Lower leg skin (tissue), 4 donors: Measurements from ENCODE around the gene SREBF1. TPM values are rescaled to one million over a fixed set of nuclear protein-coding genes. Genes with fewer than 3 reads are reported as not detected.

ENCODE experiments used
- DNase-seq, 2 donors: peaks; one replicate each; pipeline ENCODE4 v3.0.0-alpha.2; 2019; ENCODE audit warnings: low spot score in 2 of 2
- H3K4me3 ChIP-seq: fragments of 200-600 bp; sonication (generic); 2 replicates; pipeline ENCODE4 v1.5.1; 2017; ENCODE audit warnings: mild to moderate bottlenecking, low read depth; ENCODE audit not compliant: poor library complexity, severe bottlenecking
- POLR2A ChIP-seq, 2 donors: fragments of 450-650 bp; IDR thresholded peaks; one replicate each; pipeline ENCODE4 v1.6.1; 2016 to 2017; ENCODE audit warnings: antibody characterized with exemption in 2 of 2, mild to moderate bottlenecking in 1 of 2, moderate library complexity in 1 of 2
- WGBS, 2 donors: methylation state at CpG; one replicate each; pipeline ENCODE4 v1.1.5; 2018; 5-methylcytosine and 5-hydroxymethylcytosine counted together
- intact Hi-C: fragments of 100-400 bp; cut with DNase I; formaldehyde crosslinking; loops from one replicate; pipeline ENCODE4 v1.15.0; 2023; ENCODE audit warnings: low total_unique reads
- total RNA-seq, 4 donors: library from RNA; depleted of rRNA; stranded (reverse); fragments of >200 nt; gene quantifications; one replicate each; pipeline ENCODE4 v1.1.0, GENCODE V29; 2016
- TF ChIP-seq, protein P1 (sequence below), 3 donors: fragments of 450-650 bp; IDR thresholded peaks; one replicate each; pipeline ENCODE4 v1.5.1; 2016; ENCODE audit warnings: antibody characterized with exemption in 3 of 3, mild to moderate bottlenecking in 3 of 3, moderate library complexity in 2 of 3

The SREBF1 gene
- total RNA-seq, 4 donors from 2014 or later = 54.3 to 146 (median 102) TPM

DNA sequence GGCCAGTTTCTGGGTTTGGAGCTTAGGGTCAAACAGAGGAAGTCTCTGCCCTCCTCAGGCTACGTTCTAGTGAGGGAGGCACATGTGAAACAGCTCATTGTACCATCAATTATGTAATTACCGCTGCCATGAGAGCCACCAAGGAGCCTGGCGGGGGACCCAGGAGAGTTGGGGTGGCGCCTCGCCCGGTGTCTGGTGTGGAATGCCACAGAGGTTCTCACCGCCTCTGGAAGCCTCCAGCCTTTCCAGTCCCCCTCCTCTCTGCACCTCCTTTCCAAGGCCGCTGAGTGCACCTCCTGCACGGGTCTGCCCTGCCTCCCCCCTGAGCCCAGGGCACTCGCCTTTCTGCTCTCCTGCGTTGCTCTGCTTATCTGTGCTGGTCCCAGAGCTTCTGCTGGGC lies 51.4 kb downstream of the SREBF1 start:
- no peak overlapping the region for H3K4me3 ChIP-seq
- TF ChIP-seq, protein P1, sequence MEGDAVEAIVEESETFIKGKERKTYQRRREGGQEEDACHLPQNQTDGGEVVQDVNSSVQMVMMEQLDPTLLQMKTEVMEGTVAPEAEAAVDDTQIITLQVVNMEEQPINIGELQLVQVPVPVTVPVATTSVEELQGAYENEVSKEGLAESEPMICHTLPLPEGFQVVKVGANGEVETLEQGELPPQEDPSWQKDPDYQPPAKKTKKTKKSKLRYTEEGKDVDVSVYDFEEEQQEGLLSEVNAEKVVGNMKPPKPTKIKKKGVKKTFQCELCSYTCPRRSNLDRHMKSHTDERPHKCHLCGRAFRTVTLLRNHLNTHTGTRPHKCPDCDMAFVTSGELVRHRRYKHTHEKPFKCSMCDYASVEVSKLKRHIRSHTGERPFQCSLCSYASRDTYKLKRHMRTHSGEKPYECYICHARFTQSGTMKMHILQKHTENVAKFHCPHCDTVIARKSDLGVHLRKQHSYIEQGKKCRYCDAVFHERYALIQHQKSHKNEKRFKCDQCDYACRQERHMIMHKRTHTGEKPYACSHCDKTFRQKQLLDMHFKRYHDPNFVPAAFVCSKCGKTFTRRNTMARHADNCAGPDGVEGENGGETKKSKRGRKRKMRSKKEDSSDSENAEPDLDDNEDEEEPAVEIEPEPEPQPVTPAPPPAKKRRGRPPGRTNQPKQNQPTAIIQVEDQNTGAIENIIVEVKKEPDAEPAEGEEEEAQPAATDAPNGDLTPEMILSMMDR (IDR thresholded peaks at IDR 0.05) = no peak
- no peak for TF ChIP-seq POLR2A (IDR thresholded peaks at IDR 0.05)
- WGBS, 2 donors = 72 to 78% methylated on average over 11 of the region's 11 CpGs
- intact Hi-C loops = no loop called here
- DNase-seq = no peak

DNA sequence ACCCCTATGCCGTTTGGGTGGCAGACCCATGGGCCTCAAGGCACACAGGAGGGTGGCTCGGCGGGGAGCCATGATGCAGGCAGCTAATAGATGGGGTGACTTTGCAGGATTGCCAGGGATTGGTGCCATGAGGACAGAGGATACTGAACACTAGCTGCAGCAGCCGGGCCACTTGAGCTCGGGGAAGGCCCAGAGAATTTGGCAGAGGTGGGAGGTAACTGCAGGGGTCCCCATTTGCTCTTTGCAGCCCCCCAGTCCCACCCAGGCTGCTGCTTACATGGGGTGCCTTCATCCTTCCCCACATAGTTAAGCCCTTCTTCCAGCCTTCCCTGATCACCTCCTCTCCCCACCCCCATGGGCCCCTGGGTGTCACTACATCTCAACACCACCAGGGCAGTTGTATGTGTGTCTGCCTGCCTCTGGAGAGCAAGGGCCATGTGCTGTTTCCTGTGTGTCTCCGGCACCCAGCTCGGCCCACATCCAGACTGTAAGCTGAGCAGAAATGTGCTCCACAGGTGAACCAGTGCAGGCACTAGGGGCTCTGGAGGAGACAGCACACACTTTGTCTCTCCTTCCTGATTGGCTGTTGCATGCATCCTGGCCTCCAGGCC lies 52.0 kb downstream of the SREBF1 start:
- no peak overlapping the region for H3K4me3 ChIP-seq
- no peak for DNase-seq
- TF ChIP-seq, protein P1 (IDR thresholded peaks at IDR 0.05) = no peak
- no peak for TF ChIP-seq POLR2A (IDR thresholded peaks at IDR 0.05)
- intact Hi-C loops = no loop called here
- WGBS, 2 donors = 68 to 81% methylated on average over 7 of the region's 7 CpGs

DNA sequence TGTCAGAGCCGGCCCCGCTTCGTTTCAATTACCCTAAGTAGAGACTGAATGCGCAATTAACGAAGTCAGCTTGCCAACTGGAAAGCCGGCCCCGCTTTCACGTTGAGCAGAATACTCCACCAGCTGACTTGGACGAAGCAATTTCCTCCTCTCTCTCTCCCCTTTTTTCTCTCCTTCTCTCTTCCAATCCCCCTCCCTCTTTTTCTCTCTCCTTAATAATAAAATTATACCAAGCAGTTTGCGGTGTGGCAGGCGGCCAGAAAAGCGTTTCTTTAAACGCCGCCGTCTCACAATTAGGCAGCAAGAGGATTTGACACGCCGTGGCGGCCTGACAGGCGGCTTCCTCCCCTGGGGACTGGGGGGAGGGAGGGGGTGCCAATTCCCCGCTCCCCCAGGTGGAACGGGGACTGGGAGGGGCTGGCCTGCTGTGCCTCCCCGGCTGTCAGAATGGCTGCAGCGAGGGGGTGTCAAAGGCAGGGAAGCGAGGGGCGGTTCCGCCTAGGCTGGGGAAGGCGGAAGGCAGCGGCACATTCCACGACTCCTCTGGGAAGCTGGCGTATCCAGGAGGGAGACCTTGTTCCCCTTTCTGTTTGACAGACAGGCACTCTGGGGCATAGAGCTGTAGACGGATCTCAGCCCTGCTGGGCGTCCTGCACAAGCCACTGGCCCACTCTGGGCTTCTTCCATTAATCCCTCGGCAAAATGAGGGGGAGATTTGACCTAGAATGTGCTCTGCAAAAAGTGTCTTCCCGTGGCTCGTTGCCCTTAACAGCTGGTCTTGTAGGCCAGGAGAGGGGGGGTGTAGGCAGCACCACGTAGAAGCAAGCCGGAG lies 52.7 kb downstream of the SREBF1 start:
- DNase-seq = peak in 1 of 2 donors; percentile 47
- H3K4me3 ChIP-seq = peak overlapping the region; percentile 27
- intact Hi-C loops = no loop called here
- WGBS, 2 donors = 10 to 14% methylated on average over 37 of the region's 37 CpGs
- TF ChIP-seq, protein P1 (IDR thresholded peaks at IDR 0.05) = no peak
- no peak for TF ChIP-seq POLR2A (IDR thresholded peaks at IDR 0.05)

DNA sequence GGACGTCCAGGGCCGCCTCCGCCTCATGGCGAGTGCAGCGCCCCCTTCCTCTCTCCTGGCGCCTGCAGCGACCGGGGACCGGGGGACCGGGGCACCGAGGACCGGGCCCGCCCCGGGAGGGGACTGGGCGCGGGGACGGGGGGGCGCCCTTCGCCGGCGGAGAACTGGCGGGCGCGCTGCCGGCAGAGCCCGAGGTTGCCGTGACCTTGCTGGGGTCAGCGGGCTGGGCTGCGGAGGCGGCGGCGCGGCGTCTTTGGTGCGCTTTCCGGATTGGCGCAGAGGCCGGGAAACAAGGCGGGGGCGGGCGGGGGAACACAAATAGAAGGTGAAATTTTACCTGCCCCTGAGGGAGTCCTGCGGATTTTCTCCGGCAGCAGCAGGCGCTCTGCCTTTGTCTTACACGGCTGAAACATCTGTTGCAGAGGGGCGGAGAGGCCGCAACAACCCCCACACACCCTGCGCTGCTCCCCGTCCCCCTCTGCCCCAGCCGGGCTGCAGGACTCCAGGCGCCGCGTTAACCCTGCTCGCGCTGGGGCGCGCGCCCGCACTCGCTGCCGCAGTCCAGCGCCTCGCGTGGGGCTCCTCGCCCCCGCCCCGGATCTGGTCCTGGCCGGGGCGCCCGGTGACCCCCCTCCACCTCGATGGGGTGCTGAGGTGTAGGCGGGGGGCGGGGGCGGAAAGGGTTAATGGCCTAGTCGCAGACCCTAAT lies 53.5 kb downstream of the SREBF1 start:
- intact Hi-C loops = no loop called here
- DNase-seq = no peak
- WGBS, 2 donors = 0% methylated on average over 15 to 22 of the region's 75 CpGs
- peak overlapping the region; percentile 27 for H3K4me3 ChIP-seq
- TF ChIP-seq POLR2A (IDR thresholded peaks at IDR 0.05) = no peak
- TF ChIP-seq, protein P1 (IDR thresholded peaks at IDR 0.05) = no peak

DNA sequence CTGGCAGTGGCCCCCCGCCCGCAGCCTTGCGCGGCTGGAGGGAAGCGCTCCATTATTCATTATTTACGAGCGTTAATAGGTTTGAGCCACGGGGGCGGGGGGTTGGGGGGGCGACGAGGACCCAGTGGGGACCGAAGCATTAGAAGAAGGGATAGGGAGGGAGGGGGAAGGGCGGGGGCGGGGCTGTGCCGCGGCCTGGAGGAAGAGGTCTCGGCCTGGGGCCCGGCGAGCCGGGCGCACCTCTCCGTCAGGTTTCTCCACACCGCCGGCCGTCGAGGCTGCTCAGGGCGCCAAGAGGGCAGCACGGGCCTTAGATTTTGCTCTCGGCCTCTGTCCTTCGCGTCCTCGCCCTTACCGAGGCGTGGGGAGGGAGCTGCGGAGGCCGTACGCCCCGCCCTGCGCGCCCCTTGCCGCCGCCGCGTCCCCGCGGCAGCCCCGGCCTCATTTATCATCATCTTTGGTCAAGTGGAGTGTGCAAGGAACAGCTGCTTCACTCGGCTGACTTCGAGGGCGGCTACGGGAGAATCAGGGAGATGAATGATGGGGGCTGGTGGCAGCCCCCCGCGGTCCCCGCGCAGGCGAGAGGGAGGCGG lies 54.2 kb downstream of the SREBF1 start:
- H3K4me3 ChIP-seq = peak overlapping the region; percentile 27
- TF ChIP-seq POLR2A (IDR thresholded peaks at IDR 0.05) = no peak
- DNase-seq = no peak
- intact Hi-C loops = no loop called here
- WGBS, 2 donors = 0 to 1% methylated on average over 3 to 47 of the region's 57 CpGs
